ENCODE measurements around the gene FRMD4B.
"Not testable (repeated sequence)": the region's sequence is repeated elsewhere in the genome, so short reads cannot be mapped to it uniquely, and the experiment has no call there.

Gene FRMD4B

DNA sequence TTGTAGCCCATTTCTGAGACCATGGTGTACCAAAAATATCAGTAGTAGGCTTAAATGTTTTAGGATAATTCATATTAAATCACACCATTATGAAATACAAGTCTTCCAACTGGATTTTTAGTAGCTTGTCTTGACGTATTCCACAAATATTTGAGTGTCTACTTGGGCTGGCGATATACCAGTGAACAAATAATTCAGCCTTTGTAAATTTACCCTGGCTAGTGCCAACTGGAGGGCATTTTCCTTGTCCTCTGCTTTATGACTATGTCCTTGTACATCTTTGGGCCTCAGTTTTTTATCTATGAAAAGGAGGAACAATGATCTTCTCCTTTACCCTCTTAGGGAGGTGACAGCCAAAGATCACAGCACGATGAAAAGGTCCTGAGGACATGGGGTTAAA lies 114.8 kb downstream of the FRMD4B start:
- TF ChIP-seq POLR2AphosphoS5 (IDR thresholded peaks at IDR 0.05; ENCODE audit: borderline replicate concordance, low read depth, low read length) (no peak), EZH2 (IDR thresholded peaks at IDR 0.05) (no peak)
- no peak overlapping the region for H3K27ac ChIP-seq
- no peak overlapping the region for H3K9ac ChIP-seq (ENCODE audit: insufficient read length)
- no peaks in the 10 kb centered on the region for H3K36me3 ChIP-seq (ENCODE audit: insufficient read depth, low read length)
- no peak overlapping the region for H3K4me3 ChIP-seq
- no peaks in the 10 kb centered on the region for H3K9me3 ChIP-seq (ENCODE audit: low read depth, low read length)
- no peak for DNase-seq (ENCODE audit: low read depth, low spot score)

DNA sequence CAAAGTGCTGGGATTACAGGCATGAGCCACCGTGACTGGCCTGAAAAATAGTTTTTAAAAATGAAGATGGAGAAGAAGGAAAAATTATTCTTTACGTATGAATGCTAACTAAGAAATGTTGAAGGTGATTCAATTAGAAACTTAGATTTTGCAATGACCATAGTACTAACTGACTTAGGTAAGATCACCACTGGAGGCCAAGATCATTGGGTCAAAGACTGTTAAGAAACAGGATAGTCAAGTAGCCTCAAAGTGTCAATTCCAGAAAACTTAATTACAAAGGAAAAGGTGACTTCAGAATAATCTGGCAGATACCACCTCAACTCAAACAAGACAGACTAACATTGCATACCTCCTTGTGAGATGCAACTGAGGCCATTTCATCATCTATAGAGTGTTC lies 119.3 kb downstream of the FRMD4B start:
- Histone ChIP-seq H3K9ac (ENCODE audit: insufficient read length) (no peak overlapping the region), H3K4me3 (no peak overlapping the region), H3K9me3 (ENCODE audit: low read depth, low read length) (no peaks in the 10 kb centered on the region), H3K36me3 (ENCODE audit: insufficient read depth, low read length) (no peaks in the 10 kb centered on the region), H3K27ac (no peak overlapping the region)
- DNase-seq (ENCODE audit: low read depth, low spot score): no peak
- TF ChIP-seq POLR2AphosphoS5 (IDR thresholded peaks at IDR 0.05; ENCODE audit: borderline replicate concordance, low read depth, low read length): no peak
- TF ChIP-seq FOXP2 (optimal IDR thresholded peaks at IDR 0.05; ENCODE audit: control extremely low read depth, extremely low read length, insufficient read depth): no peak
- no peak for TF ChIP-seq EZH2 (IDR thresholded peaks at IDR 0.05)

- H3K27ac ChIP-seq; H3K4me3 ChIP-seq; H3K9ac ChIP-seq (ENCODE audit: insufficient read length); H3K9me3 ChIP-seq (ENCODE audit: low read depth, low read length); DNase-seq (ENCODE audit: low read depth, low spot score); H3K36me3 ChIP-seq (ENCODE audit: insufficient read depth, low read length): not testable (repeated sequence)
These were observed 119.8 kb downstream of the FRMD4B start for GRCh38 chr3:69266071-69266470.

DNA sequence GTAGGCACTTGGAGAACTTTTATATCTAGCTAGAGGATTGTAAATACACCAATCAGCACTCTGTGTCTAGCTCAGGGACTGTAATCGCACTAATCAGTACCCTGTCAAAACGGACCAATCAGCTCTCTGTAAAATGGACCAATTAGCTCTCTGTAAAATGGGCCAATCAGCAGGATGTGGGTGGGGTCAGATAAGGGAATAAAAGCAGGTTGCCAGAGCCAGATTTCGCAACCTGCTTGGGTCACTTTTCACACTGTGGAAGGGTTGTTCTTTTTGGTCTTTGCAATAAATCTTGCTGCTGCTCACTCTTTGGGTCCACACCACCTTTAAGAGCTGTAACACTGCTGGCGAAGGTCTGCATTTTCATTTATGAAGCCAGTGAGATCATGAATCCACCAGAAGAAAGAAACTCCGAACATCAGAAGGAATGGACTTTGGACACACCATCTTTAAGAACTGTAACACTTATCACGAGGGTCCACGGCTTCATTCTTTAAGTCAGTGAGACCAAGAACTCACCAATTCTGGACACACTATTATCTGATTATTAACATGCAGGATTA lies 125.0 kb downstream of the FRMD4B start:
- H3K9ac ChIP-seq (ENCODE audit: insufficient read length); H3K4me3 ChIP-seq; H3K36me3 ChIP-seq (ENCODE audit: insufficient read depth, low read length); H3K27ac ChIP-seq; H3K9me3 ChIP-seq (ENCODE audit: low read depth, low read length); DNase-seq (ENCODE audit: low read depth, low spot score): not testable (repeated sequence)

- Histone ChIP-seq H3K4me3 (no peak overlapping the region), H3K9ac (ENCODE audit: insufficient read length) (no peak overlapping the region), H3K36me3 (ENCODE audit: insufficient read depth, low read length) (no peaks in the 10 kb centered on the region), H3K9me3 (ENCODE audit: low read depth, low read length) (no peaks in the 10 kb centered on the region), H3K27ac (no peak overlapping the region)
- no peak for DNase-seq (ENCODE audit: low read depth, low spot score)
- no peak for TF ChIP-seq EZH2 (IDR thresholded peaks at IDR 0.05)
- no peak for TF ChIP-seq POLR2AphosphoS5 (IDR thresholded peaks at IDR 0.05; ENCODE audit: borderline replicate concordance, low read depth, low read length)
- no peak for TF ChIP-seq FOXP2 (optimal IDR thresholded peaks at IDR 0.05; ENCODE audit: control extremely low read depth, extremely low read length, insufficient read depth)
These were observed 125.6 kb downstream of the FRMD4B start for GRCh38 chr3:69260216-69260787.

- H3K27ac ChIP-seq: no peak overlapping the region
- no peak overlapping the region for H3K9ac ChIP-seq (ENCODE audit: insufficient read length)
- no peaks in the 10 kb centered on the region for H3K9me3 ChIP-seq (ENCODE audit: low read depth, low read length)
- H3K4me3 ChIP-seq: no peak overlapping the region
- no peak for DNase-seq (ENCODE audit: low read depth, low spot score)
- H3K36me3 ChIP-seq (ENCODE audit: insufficient read depth, low read length): no peaks in the 10 kb centered on the region
- TF ChIP-seq POLR2AphosphoS5 (IDR thresholded peaks at IDR 0.05; ENCODE audit: borderline replicate concordance, low read depth, low read length) (no peak), EZH2 (IDR thresholded peaks at IDR 0.05) (no peak), FOXP2 (optimal IDR thresholded peaks at IDR 0.05; ENCODE audit: control extremely low read depth, extremely low read length, insufficient read depth) (no peak)
These were observed 126.8 kb downstream of the FRMD4B start for GRCh38 chr3:69259125-69259524.

GRCh38 chr3:69255928-69256327 lies 130.0 kb downstream of the FRMD4B start:
- Histone ChIP-seq H3K9me3 (ENCODE audit: low read depth, low read length) (no peaks in the 10 kb centered on the region), H3K36me3 (ENCODE audit: insufficient read depth, low read length) (no peaks in the 10 kb centered on the region), H3K4me3 (no peak overlapping the region), H3K9ac (ENCODE audit: insufficient read length) (no peak overlapping the region), H3K27ac (no peak overlapping the region)
- DNase-seq (ENCODE audit: low read depth, low spot score): no peak
- no peak for TF ChIP-seq EZH2 (IDR thresholded peaks at IDR 0.05)
- no peak for TF ChIP-seq POLR2AphosphoS5 (IDR thresholded peaks at IDR 0.05; ENCODE audit: borderline replicate concordance, low read depth, low read length)
- no peak for TF ChIP-seq FOXP2 (optimal IDR thresholded peaks at IDR 0.05; ENCODE audit: control extremely low read depth, extremely low read length, insufficient read depth)

GRCh38 chr3:69254351-69254750 lies 131.5 kb downstream of the FRMD4B start:
- Histone ChIP-seq H3K9ac (ENCODE audit: insufficient read length) (no peak overlapping the region), H3K36me3 (ENCODE audit: insufficient read depth, low read length) (no peaks in the 10 kb centered on the region), H3K27ac (no peak overlapping the region), H3K4me3 (no peak overlapping the region), H3K9me3 (ENCODE audit: low read depth, low read length) (no peaks in the 10 kb centered on the region)
- no peak for DNase-seq (ENCODE audit: low read depth, low spot score)
- no peak for TF ChIP-seq POLR2AphosphoS5 (IDR thresholded peaks at IDR 0.05; ENCODE audit: borderline replicate concordance, low read depth, low read length)
- TF ChIP-seq FOXP2 (optimal IDR thresholded peaks at IDR 0.05; ENCODE audit: control extremely low read depth, extremely low read length, insufficient read depth): no peak
- TF ChIP-seq EZH2 (IDR thresholded peaks at IDR 0.05): no peak

GRCh38 chr3:69252631-69253030 lies 133.3 kb downstream of the FRMD4B start:
- Histone ChIP-seq H3K9me3 (ENCODE audit: low read depth, low read length) (no peaks in the 10 kb centered on the region), H3K27ac (no peak overlapping the region), H3K4me3 (no peak overlapping the region), H3K36me3 (ENCODE audit: insufficient read depth, low read length) (no peaks in the 10 kb centered on the region), H3K9ac (ENCODE audit: insufficient read length) (no peak overlapping the region)
- TF ChIP-seq POLR2AphosphoS5 (IDR thresholded peaks at IDR 0.05; ENCODE audit: borderline replicate concordance, low read depth, low read length) (no peak), EZH2 (IDR thresholded peaks at IDR 0.05) (no peak), FOXP2 (optimal IDR thresholded peaks at IDR 0.05; ENCODE audit: control extremely low read depth, extremely low read length, insufficient read depth) (no peak)
- DNase-seq (ENCODE audit: low read depth, low spot score): no peak

Measured in SK-N-MC (cell line).